Thymus (tissue), 11 donors: ENCODE measurements around the gene RMI2. TPM values are rescaled to one million over a fixed set of nuclear protein-coding genes. Genes with fewer than 3 reads are reported as not detected.

Source experiments
- DNase-seq, 9 donors: peaks; one replicate each; pipeline ENCODE4 v3.0.0-alpha.2; 2013; ENCODE audit warnings: low spot score in 9 of 9, low read depth in 6 of 9, missing footprints in 1 of 9
- H3K27ac ChIP-seq, 2 donors: one replicate each; pipeline ENCODE4 v1.5.1; 2013; ENCODE audit warnings: control low read depth in 1 of 2, low read depth in 1 of 2, low read length in 1 of 2, mild to moderate bottlenecking in 1 of 2, moderate library complexity in 1 of 2
- H3K27me3 ChIP-seq, 2 donors: one replicate each; pipeline ENCODE4 v1.5.1; 2013; ENCODE audit warnings: low read length in 1 of 2; ENCODE audit not compliant: control insufficient read depth in 2 of 2, insufficient read depth in 1 of 2
- H3K36me3 ChIP-seq, 2 donors: one replicate each; pipeline ENCODE4 v1.5.1; 2013; ENCODE audit warnings: low read length in 1 of 2, mild to moderate bottlenecking in 1 of 2, moderate library complexity in 1 of 2; ENCODE audit not compliant: control insufficient read depth in 2 of 2, insufficient read depth in 2 of 2
- H3K4me1 ChIP-seq, 2 donors: one replicate each; pipeline ENCODE4 v1.5.1; 2013; ENCODE audit warnings: low read length in 2 of 2; ENCODE audit not compliant: control insufficient read depth in 2 of 2, insufficient read depth in 2 of 2
- H3K4me3 ChIP-seq, 2 donors: one replicate each; pipeline ENCODE4 v1.5.1; 2013; ENCODE audit warnings: low read length in 2 of 2, control low read depth in 1 of 2, mild to moderate bottlenecking in 1 of 2
- H3K9me3 ChIP-seq, 2 donors: one replicate each; pipeline ENCODE4 v1.5.1; 2013; ENCODE audit warnings: low read length in 1 of 2, mild to moderate bottlenecking in 1 of 2; ENCODE audit not compliant: control insufficient read depth in 2 of 2, insufficient read depth in 1 of 2
- WGBS: extraction: QIAGEN DNeasy Blood & Tissue Kit; methylation state at CpG from one replicate; pipeline ENCODE4 v1.1.7; 2013; 5-methylcytosine and 5-hydroxymethylcytosine counted together
- polyA plus RNA-seq: library from polyadenylated mRNA; stranded (reverse); fragments of 200-250 nt; gene quantifications from one replicate; pipeline ENCODE4 v1.2.3, GENCODE V29; 2013
- total RNA-seq: library from RNA; stranded (reverse); fragments of 120-200 nt; gene quantifications from one replicate; pipeline ENCODE4 v1.2.4, GENCODE V29; 2013
- donor health status: healthy.

Gene RMI2
- total and polyA plus RNA-seq, 2 donors = 15.6 to 29.2 TPM

- Histone ChIP-seq H3K4me3 (no peak overlapping the region), H3K27me3 (no peaks in the 10 kb centered on the region), H3K36me3 (no peaks in the 10 kb centered on the region), H3K9me3 (no peaks in the 10 kb centered on the region), H3K27ac (no peak overlapping the region), H3K4me1 (peaks cover 11 to 35% of the 10 kb centered on the region in 2 donors)
- WGBS = 97% methylated on average over 23 of the region's 23 CpGs
- no peak for DNase-seq
These were observed 28.8 kb upstream of the RMI2 start for GRCh38 chr16:11316331-11317015.

- no peaks in the 10 kb centered on the region for H3K27me3 ChIP-seq
- H3K4me1 ChIP-seq = peaks cover 0 to 16% of the 10 kb centered on the region in 2 donors
- no peaks in the 10 kb centered on the region for H3K9me3 ChIP-seq
- 93% methylated on average over 8 of the region's 8 CpGs for WGBS
- H3K36me3 ChIP-seq = no peaks in the 10 kb centered on the region
- no peak overlapping the region for H3K4me3 ChIP-seq
- H3K27ac ChIP-seq = no peak overlapping the region
- no peak for DNase-seq
These were observed 26.4 kb upstream of the RMI2 start for GRCh38 chr16:11318817-11319216.

GRCh38 chr16:11319529-11320146 is 25.6 kb upstream of the RMI2 start:
- H3K27me3 ChIP-seq = no peaks in the 10 kb centered on the region
- no peak overlapping the region for H3K27ac ChIP-seq
- no peaks in the 10 kb centered on the region for H3K9me3 ChIP-seq
- H3K4me3 ChIP-seq = no peak overlapping the region
- peaks cover 0 to 10% of the 10 kb centered on the region in 2 donors for H3K4me1 ChIP-seq
- 89% methylated on average over 8 of the region's 8 CpGs for WGBS
- H3K36me3 ChIP-seq = no peaks in the 10 kb centered on the region
- no peak for DNase-seq

DNA sequence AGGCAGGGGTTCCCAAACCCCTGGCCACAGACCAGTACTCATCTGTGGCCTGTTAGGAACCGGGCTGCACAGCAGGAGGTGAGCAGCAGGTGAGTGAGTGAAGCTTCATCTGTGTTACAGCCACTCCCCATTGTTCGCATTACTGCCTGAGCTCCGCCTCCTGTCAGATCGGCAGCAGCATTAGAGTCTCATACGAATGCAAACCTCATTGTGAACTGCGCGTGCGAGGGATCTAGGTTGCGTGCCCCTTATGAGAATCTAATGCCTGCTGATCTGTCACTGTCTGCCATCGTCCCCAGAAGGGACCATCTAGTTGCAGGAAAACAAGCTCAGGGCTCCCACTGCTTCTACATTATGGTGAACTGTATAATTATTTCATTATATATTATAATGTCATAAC is 25.1 kb upstream of the RMI2 start:
- Histone ChIP-seq H3K27me3 (no peaks in the 10 kb centered on the region), H3K27ac (no peak overlapping the region), H3K9me3 (no peaks in the 10 kb centered on the region), H3K4me1 (peaks cover 0 to 13% of the 10 kb centered on the region in 2 donors), H3K4me3 (no peak overlapping the region), H3K36me3 (no peaks in the 10 kb centered on the region)
- WGBS = 93% methylated on average over 10 of the region's 10 CpGs
- DNase-seq = no peak

- DNase-seq = no peak
- WGBS = 96% methylated on average over 5 of the region's 5 CpGs
- Histone ChIP-seq H3K27ac (no peak overlapping the region), H3K27me3 (no peaks in the 10 kb centered on the region), H3K4me3 (no peak overlapping the region), H3K9me3 (peaks cover 0 to under 1% of the 10 kb centered on the region in 2 donors), H3K36me3 (no peaks in the 10 kb centered on the region), H3K4me1 (peaks cover 0 to 19% of the 10 kb centered on the region in 2 donors)
These were observed 23.6 kb upstream of the RMI2 start for GRCh38 chr16:11321662-11322061.

- H3K27me3 ChIP-seq = no peaks in the 10 kb centered on the region
- H3K36me3 ChIP-seq = no peaks in the 10 kb centered on the region
- H3K27ac ChIP-seq = no peak overlapping the region
- 99% methylated on average over 3 of the region's 3 CpGs for WGBS
- peaks cover 0 to 8% of the 10 kb centered on the region in 2 donors for H3K9me3 ChIP-seq
- no peak overlapping the region for H3K4me3 ChIP-seq
- DNase-seq = no peak
- peaks cover 0 to 25% of the 10 kb centered on the region in 2 donors for H3K4me1 ChIP-seq
These were observed 22.4 kb upstream of the RMI2 start for GRCh38 chr16:11322823-11323222.

DNA sequence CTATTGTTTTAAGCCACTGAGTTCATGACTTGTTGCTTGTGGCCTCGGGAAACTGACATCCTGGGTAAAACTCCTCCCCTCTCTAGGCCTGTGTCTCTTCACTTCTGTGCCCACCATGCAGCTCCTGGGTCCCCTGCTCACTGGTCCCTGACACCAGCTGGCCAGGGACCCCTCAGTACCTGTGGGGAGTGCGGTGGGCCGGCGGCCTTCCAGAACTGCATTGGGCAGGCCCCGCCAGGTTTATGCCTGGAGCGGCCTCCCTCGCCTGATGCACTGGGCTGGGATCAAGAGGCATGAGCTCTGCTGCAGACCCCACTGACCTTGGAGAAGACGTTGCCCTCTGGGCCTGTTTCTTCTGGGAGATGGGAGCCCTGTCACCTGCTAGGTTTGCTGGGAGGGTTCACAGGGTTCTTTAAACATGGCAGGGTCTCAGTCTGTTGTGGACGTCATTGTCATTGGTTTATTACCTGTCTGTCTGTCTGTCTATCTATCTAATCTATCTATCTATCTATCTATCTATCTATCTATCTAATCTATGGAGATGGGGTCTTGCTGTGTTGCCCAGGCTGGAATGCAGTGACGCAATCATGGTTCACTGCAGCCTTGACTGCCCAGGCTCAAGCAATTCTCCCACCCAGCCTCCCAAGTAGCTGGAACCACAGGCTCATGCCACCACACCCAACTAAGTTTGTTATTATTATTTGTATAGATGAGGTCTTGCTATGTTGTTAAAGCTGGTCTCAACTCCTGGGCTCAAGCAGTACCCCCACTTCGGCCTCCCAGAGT is 21.5 kb upstream of the RMI2 start:
- 97% methylated on average over 11 of the region's 11 CpGs for WGBS
- Histone ChIP-seq H3K4me3 (no peak overlapping the region), H3K4me1 (peaks cover 9 to 34% of the 10 kb centered on the region in 2 donors), H3K27ac (no peak overlapping the region), H3K9me3 (peaks cover 0 to 8% of the 10 kb centered on the region in 2 donors), H3K27me3 (no peaks in the 10 kb centered on the region), H3K36me3 (no peaks in the 10 kb centered on the region)
- no peak for DNase-seq

GRCh38 chr16:11325404-11326083 is 19.7 kb upstream of the RMI2 start:
- Histone ChIP-seq H3K27ac (peak overlapping the region; percentile 15 to 56), H3K4me1 (peaks cover 16 to 44% of the 10 kb centered on the region in 2 donors)

More at GRCh38 chr16:11325404-11326083, 19.7 kb upstream of the RMI2 start:
- WGBS = 75% methylated on average over 10 of the region's 10 CpGs
- no peak overlapping the region for H3K4me3 ChIP-seq
- peaks cover 0 to 8% of the 10 kb centered on the region in 2 donors for H3K9me3 ChIP-seq
- H3K27me3 ChIP-seq = no peaks in the 10 kb centered on the region
- peak in 1 of 9 donors; percentile 45 for DNase-seq
- H3K36me3 ChIP-seq = no peaks in the 10 kb centered on the region
